Esophagus muscularis mucosa (tissue), 4 donors: ENCODE results near the gene SYCE1. TPM values are rescaled to one million over a fixed set of nuclear protein-coding genes. Genes with fewer than 3 reads are reported as not detected.
"Not testable (repeated sequence)": the region's sequence is repeated elsewhere in the genome, so short reads cannot be mapped to it uniquely, and the experiment has no call there.

ENCODE experiments used
- DNase-seq: peaks from one replicate; pipeline ENCODE4 v3.0.0-alpha.2; 2017; ENCODE audit errors: extremely low spot score
- H3K27ac ChIP-seq, 4 donors: fragments of 200-600 bp; sonication (generic); replicated peaks in 1 of 4; 1 replicate in 3 of 4; 2 replicates in 1 of 4; pipeline ENCODE4 v1.5.1; 2016 to 2019; ENCODE audit warnings: mild to moderate bottlenecking in 1 of 4
- H3K27me3 ChIP-seq, 4 donors: fragments of 200-600 bp; sonication (generic); one replicate each; pipeline versions ENCODE4 v1.5.1 to v1.6.0; 2016 to 2019
- H3K36me3 ChIP-seq, 4 donors: fragments of 200-600 bp; sonication (generic); one replicate each; pipeline ENCODE4 v1.5.1; 2016 to 2019
- H3K4me1 ChIP-seq, 4 donors: fragments of 200-600 bp; sonication (generic); one replicate each; pipeline ENCODE4 v1.5.1; 2016 to 2019
- H3K4me3 ChIP-seq, 4 donors: fragments of 200-600 bp; sonication (generic); 1 replicate in 2 of 4; 2 replicates in 2 of 4; pipeline ENCODE4 v1.5.1; 2016 to 2019; ENCODE audit warnings: mild to moderate bottlenecking in 4 of 4, moderate library complexity in 1 of 4
- H3K9me3 ChIP-seq, 4 donors: fragments of 200-600 bp; sonication (generic); 1 replicate in 3 of 4; 2 replicates in 1 of 4; pipeline ENCODE4 v1.5.1; 2016 to 2019
- CTCF ChIP-seq, 3 experiments: fragments of 200-600 bp in 2 of 3; fragments of 450-650 bp in 1 of 3; sonication (generic) in 2 of 3; IDR thresholded peaks; one replicate each; pipeline ENCODE4 v1.5.1; 2017 to 2019; ENCODE audit warnings: antibody characterized with exemption in 3 of 3, mild to moderate bottlenecking in 2 of 3, moderate library complexity in 1 of 3
- EP300 ChIP-seq: sonication (generic); formaldehyde crosslinking; IDR thresholded peaks from one replicate; pipeline ENCODE4 v1.6.1; 2017; ENCODE audit warnings: antibody characterized with exemption
- POLR2A ChIP-seq: fragments of 450-650 bp; IDR thresholded peaks from one replicate; pipeline ENCODE4 v1.6.1; 2017; ENCODE audit warnings: antibody characterized with exemption, moderate library complexity, mild to moderate bottlenecking, low read depth
- POLR2AphosphoS5 ChIP-seq, 2 donors: sonication (generic); formaldehyde crosslinking; IDR thresholded peaks; one replicate each; pipeline ENCODE4 v1.6.1; 2017; ENCODE audit warnings: antibody characterized with exemption in 2 of 2
- WGBS: methylation state at CpG from one replicate; pipeline ENCODE4 v1.1.5; 2018; 5-methylcytosine and 5-hydroxymethylcytosine counted together
- intact Hi-C: fragments of 100-400 bp; cut with DNase I; formaldehyde crosslinking; loops from one replicate; pipeline ENCODE4 v1.15.1; 2023
- total RNA-seq, 4 donors: library from RNA; depleted of rRNA; stranded (reverse); fragments of >200 nt; gene quantifications; one replicate each; pipeline versions ENCODE4 v1.1.0 to v1.2.1, GENCODE V29; 2016

The SYCE1 gene
- total RNA-seq, 4 donors from 2014 or later, result 0.50 to 10.0 TPM; not detected in 2

- intact Hi-C loops, result loop anchor here (5.0 kb wide), 1 partner anchor 196 kb away; no protein-coding TSS in a partner anchor
- Histone ChIP-seq H3K4me1 (peaks cover 5 to 29% (median 24%) of the 10 kb centered on the region in 4 donors), H3K36me3 (no peaks in the 10 kb centered on the region), H3K27ac (no peak overlapping the region), H3K9me3 (peaks cover 0 to 23% (median 15%) of the 10 kb centered on the region in 4 donors), H3K27me3 (peaks cover 0 to 28% (median 6%) of the 10 kb centered on the region in 4 donors), H3K4me3 (no peak overlapping the region)
- no peak for TF ChIP-seq POLR2A
- TF ChIP-seq POLR2AphosphoS5 (IDR thresholded peaks at IDR 0.05), result no peak
- TF ChIP-seq CTCF (IDR thresholded peaks at IDR 0.05), result no peak
- TF ChIP-seq EP300, result no peak
- WGBS, result 89% methylated on average over 9 of the region's 9 CpGs
- no peak for DNase-seq
These were observed 41.7 kb downstream of the SYCE1 start for GRCh38 chr10:133523631-133524203.

- DNase-seq, result peak; percentile 92
- WGBS, result 12% methylated on average over 10 of the region's 33 CpGs
- H3K9me3 ChIP-seq, result peaks cover 0 to 23% (median 15%) of the 10 kb centered on the region in 4 donors
- peak overlapping the region in 1 of 4 donors; percentile 30 for H3K27ac ChIP-seq
- no peaks in the 10 kb centered on the region for H3K36me3 ChIP-seq
- peak overlapping the region; percentile 42 to 60 (median 51) for H3K4me3 ChIP-seq
- peaks cover 0 to 14% (median 11%) of the 10 kb centered on the region in 4 donors for H3K4me1 ChIP-seq
- intact Hi-C loops, result loop anchor here (5.0 kb wide), 1 partner anchor 193 kb away; no protein-coding TSS in a partner anchor
- TF ChIP-seq POLR2AphosphoS5 (IDR thresholded peaks at IDR 0.05) (peak in 1 of 2 donors; percentile 49), POLR2A (no peak), EP300 (no peak), CTCF (IDR thresholded peaks at IDR 0.05) (peak; percentile 84 to 94 (median 86))
- no peaks in the 10 kb centered on the region for H3K27me3 ChIP-seq
These were observed 45.1 kb downstream of the SYCE1 start for GRCh38 chr10:133520193-133520738.

GRCh38 chr10:133518517-133518916, 46.9 kb downstream of the SYCE1 start:
- H3K4me3 ChIP-seq, DNase-seq, intact Hi-C loops, H3K27ac ChIP-seq, H3K36me3 ChIP-seq, H3K27me3 ChIP-seq, H3K9me3 ChIP-seq: not testable (repeated sequence)
- H3K4me1 ChIP-seq, result peaks cover 0 to 14% (median 11%) of the 10 kb centered on the region in 4 donors
- WGBS, result 85% methylated on average over 5 of the region's 5 CpGs

GRCh38 chr10:133516057-133516456, 49.3 kb downstream of the SYCE1 start:
- H3K27ac ChIP-seq, result no peak overlapping the region
- H3K27me3 ChIP-seq, result no peaks in the 10 kb centered on the region
- H3K9me3 ChIP-seq, result no peaks in the 10 kb centered on the region
- 72% methylated on average over 4 of the region's 4 CpGs for WGBS
- H3K4me1 ChIP-seq, result peaks cover 0 to 14% (median 11%) of the 10 kb centered on the region in 4 donors
- intact Hi-C loops, result no loop called here
- no peak overlapping the region for H3K4me3 ChIP-seq
- H3K36me3 ChIP-seq, result no peaks in the 10 kb centered on the region
- DNase-seq, result no peak
- TF ChIP-seq POLR2AphosphoS5 (IDR thresholded peaks at IDR 0.05) (no peak), EP300 (no peak), POLR2A (no peak), CTCF (IDR thresholded peaks at IDR 0.05) (no peak)

- no peak for DNase-seq
- intact Hi-C loops, result no loop called here
- WGBS, result 73% methylated on average over 4 of the region's 4 CpGs
These were observed 49.9 kb downstream of the SYCE1 start for GRCh38 chr10:133515471-133515870.

More at GRCh38 chr10:133515471-133515870, 49.9 kb downstream of the SYCE1 start:
- peaks cover 0 to 1% (median 0%) of the 10 kb centered on the region in 4 donors for H3K36me3 ChIP-seq
- TF ChIP-seq POLR2A (no peak), CTCF (IDR thresholded peaks at IDR 0.05) (no peak), POLR2AphosphoS5 (IDR thresholded peaks at IDR 0.05) (no peak), EP300 (no peak)
- H3K27ac ChIP-seq, result no peak overlapping the region
- peaks cover 0 to 10% (median 8%) of the 10 kb centered on the region in 4 donors for H3K4me1 ChIP-seq
- H3K9me3 ChIP-seq, result no peaks in the 10 kb centered on the region
- no peak overlapping the region for H3K4me3 ChIP-seq
- H3K27me3 ChIP-seq, result no peaks in the 10 kb centered on the region
